ENCODE results near the gene HOXC10. TPM values are rescaled to one million over a fixed set of nuclear protein-coding genes. Genes with fewer than 3 reads are reported as not detected.

Gene HOXC10
- total RNA-seq, 4 donors from 2014 or later = 7.6 to 20.9 (median 12.0) TPM

DNA sequence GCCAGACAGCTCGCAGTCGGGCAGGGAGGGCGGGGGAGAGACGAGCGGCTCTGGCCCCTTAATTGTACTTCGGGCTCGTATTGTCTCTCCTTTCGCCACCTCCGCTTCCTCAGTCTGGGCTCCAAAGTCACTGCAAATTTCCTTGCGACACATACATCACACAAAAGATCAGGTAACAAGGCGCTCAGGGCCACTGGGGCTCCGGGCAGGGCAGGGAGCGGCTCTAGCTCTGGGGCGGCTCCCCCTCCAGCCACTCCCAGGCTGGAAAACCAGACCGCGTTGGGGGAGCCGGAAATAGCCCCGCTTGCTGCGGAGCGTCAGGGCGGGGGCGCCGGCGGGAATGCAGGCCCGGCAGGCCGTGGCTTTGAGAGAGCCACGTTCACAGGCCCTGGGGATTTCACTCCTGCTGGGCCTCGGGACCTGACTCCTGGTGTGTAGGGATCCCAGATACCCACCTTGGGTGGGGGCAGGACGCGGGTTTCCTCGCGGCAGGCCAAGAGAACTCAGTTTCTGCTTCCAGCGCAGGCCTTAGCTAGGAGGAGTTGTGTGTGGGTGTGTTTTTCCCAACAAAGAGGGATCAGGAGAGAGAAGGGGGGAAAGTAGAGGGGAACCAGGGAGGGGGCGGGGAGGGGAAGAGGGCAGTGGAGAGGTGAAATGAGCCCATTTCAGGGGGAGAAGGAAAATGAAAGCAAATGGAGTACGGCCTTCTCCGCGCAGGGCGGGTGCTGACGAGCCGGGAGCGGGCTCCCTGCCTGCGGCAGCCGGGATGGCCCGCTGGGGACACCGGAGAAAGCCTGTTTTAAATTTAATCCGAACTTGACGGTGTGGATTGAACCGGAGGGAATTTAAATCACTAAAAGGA lies 10.7 kb downstream of the HOXC10 start:
- TF ChIP-seq, protein P1, sequence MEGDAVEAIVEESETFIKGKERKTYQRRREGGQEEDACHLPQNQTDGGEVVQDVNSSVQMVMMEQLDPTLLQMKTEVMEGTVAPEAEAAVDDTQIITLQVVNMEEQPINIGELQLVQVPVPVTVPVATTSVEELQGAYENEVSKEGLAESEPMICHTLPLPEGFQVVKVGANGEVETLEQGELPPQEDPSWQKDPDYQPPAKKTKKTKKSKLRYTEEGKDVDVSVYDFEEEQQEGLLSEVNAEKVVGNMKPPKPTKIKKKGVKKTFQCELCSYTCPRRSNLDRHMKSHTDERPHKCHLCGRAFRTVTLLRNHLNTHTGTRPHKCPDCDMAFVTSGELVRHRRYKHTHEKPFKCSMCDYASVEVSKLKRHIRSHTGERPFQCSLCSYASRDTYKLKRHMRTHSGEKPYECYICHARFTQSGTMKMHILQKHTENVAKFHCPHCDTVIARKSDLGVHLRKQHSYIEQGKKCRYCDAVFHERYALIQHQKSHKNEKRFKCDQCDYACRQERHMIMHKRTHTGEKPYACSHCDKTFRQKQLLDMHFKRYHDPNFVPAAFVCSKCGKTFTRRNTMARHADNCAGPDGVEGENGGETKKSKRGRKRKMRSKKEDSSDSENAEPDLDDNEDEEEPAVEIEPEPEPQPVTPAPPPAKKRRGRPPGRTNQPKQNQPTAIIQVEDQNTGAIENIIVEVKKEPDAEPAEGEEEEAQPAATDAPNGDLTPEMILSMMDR (IDR thresholded peaks at IDR 0.05; ENCODE audit: low read depth) = no peak

DNA sequence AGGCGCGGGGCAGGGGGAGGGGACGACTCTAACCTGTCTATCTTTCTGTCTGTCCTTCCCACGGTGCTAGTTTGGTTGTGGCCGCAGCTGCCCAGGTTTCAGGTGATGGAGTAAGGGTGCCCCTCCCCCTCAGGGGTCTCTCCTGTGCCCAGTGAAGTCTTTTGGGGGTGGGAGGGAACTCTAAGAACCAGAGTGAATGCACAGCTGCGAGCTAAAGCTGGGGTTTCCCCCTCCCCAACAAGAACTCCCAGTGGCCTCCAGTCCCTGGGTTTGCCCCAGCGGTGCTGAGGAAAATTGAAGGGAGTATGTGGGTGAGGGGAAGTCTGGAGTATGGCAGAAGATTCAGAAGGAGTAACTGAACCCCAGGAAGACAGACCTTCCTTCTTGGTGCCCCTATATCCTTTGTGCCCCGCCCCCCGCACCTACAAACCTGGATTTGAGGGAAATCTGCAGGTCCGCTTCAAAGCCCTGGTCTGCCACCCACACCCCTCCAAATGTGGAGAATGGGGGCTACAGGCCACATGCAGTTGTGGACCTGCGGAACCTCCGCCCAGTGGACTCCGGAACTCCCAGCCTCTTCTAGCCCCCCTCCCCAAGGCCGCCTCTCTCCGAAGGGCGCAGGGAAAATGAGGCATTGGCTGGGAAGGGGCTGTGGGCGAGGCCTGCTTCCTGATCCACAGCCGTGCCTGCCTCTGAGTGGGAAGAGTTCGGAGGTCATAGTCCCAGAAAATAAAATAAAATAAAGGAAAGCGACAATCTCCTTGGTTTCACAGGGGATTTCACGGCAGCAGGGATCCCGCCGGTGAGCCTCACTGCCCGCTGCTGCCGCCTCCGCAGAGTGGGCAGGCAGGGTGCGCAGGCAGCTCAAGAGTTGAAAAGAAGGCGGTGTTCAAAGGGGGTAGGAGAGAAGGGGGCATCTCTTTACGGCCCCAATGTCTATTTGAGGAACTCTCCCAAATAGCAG lies 11.6 kb downstream of the HOXC10 start:
- TF ChIP-seq, protein P1 (IDR thresholded peaks at IDR 0.05; ENCODE audit: low read depth) = no peak

DNA sequence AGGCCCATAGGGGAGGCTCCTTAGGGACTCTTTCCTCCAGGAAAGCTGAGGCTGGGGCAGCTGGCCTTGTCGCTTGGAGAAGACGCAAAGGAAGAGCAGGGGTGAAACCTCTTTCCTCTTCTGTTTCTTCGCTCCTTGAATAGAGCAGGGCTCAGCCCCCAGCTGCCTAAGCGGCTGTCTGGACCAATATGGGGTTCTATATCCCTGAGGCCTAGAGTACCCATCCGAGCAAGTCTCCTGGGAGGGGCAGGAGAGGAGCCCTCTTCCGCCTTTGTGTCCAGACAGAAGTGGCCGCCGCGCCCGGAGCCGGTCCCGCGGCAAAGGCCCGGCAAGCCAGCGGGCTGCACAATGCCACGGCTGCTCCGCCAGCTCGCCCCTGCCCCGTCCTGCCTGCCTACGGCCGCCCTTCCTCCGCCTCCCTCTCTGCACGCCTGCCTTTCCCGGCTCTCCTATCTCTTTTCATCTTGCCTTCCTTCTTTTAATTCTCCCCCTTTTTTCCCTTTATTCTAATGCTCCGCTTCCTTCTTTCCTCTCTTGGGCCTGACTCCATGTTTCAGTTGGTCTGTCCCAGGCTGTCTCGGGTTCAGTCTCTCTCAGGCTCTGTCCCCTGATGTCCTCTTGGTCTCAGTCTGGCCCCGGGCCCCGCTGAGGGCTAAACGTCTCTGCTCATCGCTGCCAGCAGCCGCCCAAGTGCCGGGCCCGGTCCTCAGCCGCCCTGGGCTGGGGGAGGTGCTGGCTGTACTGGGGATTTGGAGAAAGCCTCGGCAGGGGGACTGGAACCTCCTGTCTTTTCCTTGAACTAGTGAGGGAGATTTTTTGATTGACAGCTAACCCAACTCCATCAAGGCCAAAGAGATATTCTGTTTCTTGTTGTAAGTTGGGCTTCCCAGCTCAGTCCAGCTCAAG lies 12.5 kb downstream of the HOXC10 start:
- TF ChIP-seq, protein P1 (IDR thresholded peaks at IDR 0.05; ENCODE audit: low read depth) = no peak

DNA sequence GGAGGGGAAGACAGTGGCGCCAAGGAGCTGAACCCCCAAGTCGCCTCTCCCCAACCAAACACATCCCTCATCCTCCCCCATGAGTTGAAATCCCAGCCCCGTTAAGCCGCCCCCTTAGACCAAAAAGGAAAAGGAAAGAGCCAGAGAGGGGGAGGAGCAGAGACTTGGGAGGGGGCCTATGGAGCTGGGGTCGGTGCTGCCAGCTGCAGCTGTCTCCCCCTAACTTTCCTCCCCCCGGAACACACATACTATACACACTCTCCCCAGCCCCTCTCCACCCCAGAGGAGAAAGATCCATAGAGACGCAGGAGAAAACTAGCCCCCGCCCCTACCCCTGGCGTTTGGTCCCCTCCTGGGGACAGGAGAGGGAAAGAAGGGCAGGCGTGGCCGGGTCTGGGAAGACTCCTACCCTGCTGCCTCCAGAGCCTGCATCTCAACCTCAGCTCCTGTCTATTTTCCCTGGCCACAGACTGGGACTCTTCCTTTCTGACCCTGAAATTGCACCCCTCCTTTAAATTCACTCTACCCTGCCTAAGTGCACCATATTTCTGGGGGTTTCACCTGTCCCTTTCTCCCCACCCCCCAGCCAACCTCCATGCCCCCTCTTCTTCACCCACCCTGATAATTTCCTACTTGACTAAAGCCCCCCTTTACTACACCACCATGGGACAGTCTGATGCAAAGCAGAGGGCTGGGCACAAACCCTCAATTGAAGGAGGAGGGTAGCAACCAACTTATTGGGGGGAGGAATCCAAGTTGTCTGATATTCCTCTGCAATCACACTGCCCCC lies 13.4 kb downstream of the HOXC10 start:
- TF ChIP-seq, protein P1 (IDR thresholded peaks at IDR 0.05; ENCODE audit: low read depth) = no peak

DNA sequence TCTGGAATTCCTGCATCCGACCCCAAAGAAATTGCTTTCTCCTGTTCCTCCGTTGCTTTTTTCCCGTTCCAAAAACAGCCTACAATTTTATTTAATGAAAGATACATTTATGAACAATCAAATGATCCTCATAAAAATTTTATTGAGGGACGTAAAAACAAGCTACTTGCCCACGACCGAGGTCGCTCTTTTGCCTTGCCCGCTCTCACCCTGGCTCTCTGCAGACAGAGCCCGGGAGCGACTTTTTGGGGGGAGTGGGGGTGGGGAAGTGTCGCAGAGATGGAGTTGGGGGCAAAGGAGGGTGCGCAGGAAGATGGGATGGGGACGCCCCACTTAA lies 13.9 kb downstream of the HOXC10 start:
- TF ChIP-seq, protein P1 (IDR thresholded peaks at IDR 0.05; ENCODE audit: low read depth) = no peak

DNA sequence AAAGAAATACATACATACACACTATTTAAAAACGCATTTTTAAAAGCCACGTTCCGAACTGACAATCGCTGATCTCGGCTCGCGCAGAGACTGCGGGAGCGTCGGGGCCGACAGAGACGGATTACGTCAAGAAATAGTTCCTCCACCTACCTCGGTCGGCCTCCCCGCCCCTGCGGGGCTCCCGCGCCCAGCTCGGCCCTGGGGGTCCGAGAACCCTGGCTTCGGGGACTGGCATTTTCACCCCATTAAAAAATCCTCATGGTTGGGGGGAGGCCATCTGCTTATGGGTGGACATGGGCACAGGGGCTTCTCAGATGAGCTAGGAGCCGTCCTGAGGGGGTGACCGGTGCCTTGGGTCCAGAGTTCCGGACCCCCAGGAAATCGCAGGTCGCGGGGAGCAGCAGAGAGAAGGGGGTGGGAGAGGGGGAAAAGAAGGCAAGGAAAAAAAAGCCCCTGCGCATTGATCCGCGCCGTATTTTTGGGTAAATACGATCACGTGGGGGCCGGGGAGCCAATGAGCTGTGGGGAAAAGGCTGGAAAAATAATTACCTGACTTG lies 14.7 kb downstream of the HOXC10 start:
- TF ChIP-seq, protein P1 (IDR thresholded peaks at IDR 0.05; ENCODE audit: low read depth) = no peak

Data from subcutaneous adipose tissue (tissue), 4 donors.